ENCODE results near the gene CABP2. TPM values are rescaled to one million over a fixed set of nuclear protein-coding genes. Genes with fewer than 3 reads are reported as not detected.

The CABP2 gene
- total and polyA plus RNA-seq, 2 donors (not counting 1 experiment from before 2014, with no cell fraction given): not detected

DNA sequence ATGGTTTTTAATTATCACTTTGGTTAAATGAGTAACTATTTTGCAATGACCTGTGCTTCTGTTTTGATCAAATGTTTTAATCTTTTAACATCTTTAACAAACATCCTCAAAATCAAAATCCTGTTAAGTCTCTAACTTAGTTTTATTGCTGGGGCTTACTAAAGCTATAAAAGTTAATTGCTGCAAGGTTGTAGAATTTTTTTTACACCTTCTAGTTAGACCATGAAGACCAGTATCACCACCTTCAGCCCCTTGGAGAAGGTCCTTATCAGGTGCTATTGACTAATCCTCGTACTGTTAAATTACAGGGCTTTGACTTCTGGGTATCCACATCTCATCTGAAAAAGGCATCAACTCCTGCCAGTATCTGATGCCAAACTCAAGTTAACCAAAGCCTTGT is 12.3 kb upstream of the CABP2 start:
- Histone ChIP-seq H3K4me3 (replicated peaks in 1 of 4; ENCODE audit: control extremely low read depth in 1 of 4, insufficient read depth in 1 of 4, low read depth in 3 of 4, low read length in 4 of 4) (no peak overlapping the region), H2AFZ (ENCODE audit: low read length) (no peak overlapping the region), H3K9ac (ENCODE audit: insufficient read depth, low read length) (no peak overlapping the region), H3K4me2 (ENCODE audit: extremely low read depth, insufficient read depth, low read length) (no peak overlapping the region), H3K9me3 (ENCODE audit: control insufficient read depth, insufficient read depth, low read depth, low read length) (no peaks in the 10 kb centered on the region), H3K4me1 (ENCODE audit: control insufficient read depth, extremely low read depth, insufficient read depth, low read length) (no peaks in the 10 kb centered on the region), H3K79me2 (ENCODE audit: control insufficient read depth, insufficient read depth, low read length) (no peaks in the 10 kb centered on the region), H3K27ac (ENCODE audit: insufficient read depth, low read length) (no peak overlapping the region), H3K36me3 (ENCODE audit: control insufficient read depth, insufficient read depth, low read length) (no peaks in the 10 kb centered on the region), H3K27me3 (ENCODE audit: control insufficient read depth, insufficient read depth, low read length) (no peaks in the 10 kb centered on the region), H4K20me1 (ENCODE audit: control insufficient read depth, extremely low read depth, insufficient read depth, low read length) (no peaks in the 10 kb centered on the region)
- TF ChIP-seq, protein P1, sequence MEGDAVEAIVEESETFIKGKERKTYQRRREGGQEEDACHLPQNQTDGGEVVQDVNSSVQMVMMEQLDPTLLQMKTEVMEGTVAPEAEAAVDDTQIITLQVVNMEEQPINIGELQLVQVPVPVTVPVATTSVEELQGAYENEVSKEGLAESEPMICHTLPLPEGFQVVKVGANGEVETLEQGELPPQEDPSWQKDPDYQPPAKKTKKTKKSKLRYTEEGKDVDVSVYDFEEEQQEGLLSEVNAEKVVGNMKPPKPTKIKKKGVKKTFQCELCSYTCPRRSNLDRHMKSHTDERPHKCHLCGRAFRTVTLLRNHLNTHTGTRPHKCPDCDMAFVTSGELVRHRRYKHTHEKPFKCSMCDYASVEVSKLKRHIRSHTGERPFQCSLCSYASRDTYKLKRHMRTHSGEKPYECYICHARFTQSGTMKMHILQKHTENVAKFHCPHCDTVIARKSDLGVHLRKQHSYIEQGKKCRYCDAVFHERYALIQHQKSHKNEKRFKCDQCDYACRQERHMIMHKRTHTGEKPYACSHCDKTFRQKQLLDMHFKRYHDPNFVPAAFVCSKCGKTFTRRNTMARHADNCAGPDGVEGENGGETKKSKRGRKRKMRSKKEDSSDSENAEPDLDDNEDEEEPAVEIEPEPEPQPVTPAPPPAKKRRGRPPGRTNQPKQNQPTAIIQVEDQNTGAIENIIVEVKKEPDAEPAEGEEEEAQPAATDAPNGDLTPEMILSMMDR (conservative IDR thresholded peaks at IDR 0.05 in 1 of 2, IDR thresholded peaks at IDR 0.05 in 1 of 2; ENCODE audit: low read depth in 1 of 2, low read length in 2 of 2): no peak
- TF ChIP-seq EZH2 (IDR thresholded peaks at IDR 0.05; ENCODE audit: low read length, missing control alignments): no peak
- no peak for DNase-seq (ENCODE audit: low read depth in 2 of 2)

DNA sequence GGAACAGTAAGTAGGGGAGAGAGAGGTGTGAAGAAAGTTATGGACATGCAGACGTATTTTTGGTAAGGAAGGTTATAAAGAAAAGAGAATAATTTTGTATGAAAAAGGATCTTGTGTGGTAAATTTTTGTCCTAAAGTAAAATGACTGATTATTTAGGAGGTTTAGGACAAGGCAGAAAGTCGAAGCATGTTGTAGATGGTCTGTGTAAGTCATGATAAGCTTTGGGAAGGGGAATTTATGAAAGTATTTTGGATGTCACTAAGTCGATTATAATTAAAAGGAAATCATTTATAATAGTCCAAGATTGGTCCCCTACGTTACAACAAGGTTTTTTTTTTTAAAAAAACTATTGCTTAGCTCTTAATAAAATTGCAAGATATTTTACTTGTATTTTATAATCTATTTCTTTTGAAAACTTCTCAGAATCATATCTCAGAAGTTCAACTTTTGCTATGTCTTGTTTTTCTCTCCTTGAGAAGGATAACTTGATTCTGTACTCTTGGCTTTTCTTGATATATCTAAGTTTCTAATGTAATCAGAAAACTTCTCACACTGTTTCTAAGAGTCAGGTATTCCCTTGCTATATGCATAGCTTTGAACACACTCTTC is 10.9 kb upstream of the CABP2 start:
- no peaks in the 10 kb centered on the region for H3K79me2 ChIP-seq (ENCODE audit: control insufficient read depth, insufficient read depth, low read length)
- no peaks in the 10 kb centered on the region for H3K36me3 ChIP-seq (ENCODE audit: control insufficient read depth, insufficient read depth, low read length)
- no peak for TF ChIP-seq EZH2 (IDR thresholded peaks at IDR 0.05; ENCODE audit: low read length, missing control alignments)
- TF ChIP-seq, protein P1 (conservative IDR thresholded peaks at IDR 0.05 in 1 of 2, IDR thresholded peaks at IDR 0.05 in 1 of 2; ENCODE audit: low read depth in 1 of 2, low read length in 2 of 2): no peak
- H2AFZ ChIP-seq (ENCODE audit: low read length): no peak overlapping the region
- H3K4me2 ChIP-seq (ENCODE audit: extremely low read depth, insufficient read depth, low read length): no peak overlapping the region
- H3K27ac ChIP-seq (ENCODE audit: insufficient read depth, low read length): no peak overlapping the region
- DNase-seq (ENCODE audit: low read depth in 2 of 2): peak in 1 of 2 donors; percentile 11
- H4K20me1 ChIP-seq (ENCODE audit: control insufficient read depth, extremely low read depth, insufficient read depth, low read length): no peaks in the 10 kb centered on the region
- H3K9ac ChIP-seq (ENCODE audit: insufficient read depth, low read length): no peak overlapping the region
- no peaks in the 10 kb centered on the region for H3K9me3 ChIP-seq (ENCODE audit: control insufficient read depth, insufficient read depth, low read depth, low read length)
- H3K4me1 ChIP-seq (ENCODE audit: control insufficient read depth, extremely low read depth, insufficient read depth, low read length): no peaks in the 10 kb centered on the region
- H3K27me3 ChIP-seq (ENCODE audit: control insufficient read depth, insufficient read depth, low read length): no peaks in the 10 kb centered on the region
- no peak overlapping the region for H3K4me3 ChIP-seq (replicated peaks in 1 of 4; ENCODE audit: control extremely low read depth in 1 of 4, insufficient read depth in 1 of 4, low read depth in 3 of 4, low read length in 4 of 4)

DNA sequence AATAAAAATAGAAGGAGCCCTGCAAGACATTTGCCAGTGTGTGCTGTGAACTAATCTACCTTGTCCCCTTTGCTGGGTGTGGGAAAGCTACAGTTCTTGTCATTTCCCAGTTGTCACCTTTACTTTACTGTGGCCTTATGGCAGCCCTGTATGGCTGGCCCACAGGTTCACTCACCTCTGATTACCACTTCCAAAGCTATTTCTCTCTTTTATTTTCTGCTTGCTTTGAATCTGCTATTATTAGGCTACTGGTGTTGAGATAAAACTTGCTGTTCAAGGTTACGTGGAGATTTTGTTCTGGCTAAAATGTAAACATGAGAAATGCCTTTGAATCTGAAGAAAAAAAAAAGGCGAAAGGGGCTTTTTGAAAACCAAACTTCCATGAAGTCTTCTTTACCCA is 9.6 kb upstream of the CABP2 start:
- H2AFZ ChIP-seq (ENCODE audit: low read length): no peak overlapping the region
- H3K4me2 ChIP-seq (ENCODE audit: extremely low read depth, insufficient read depth, low read length): no peak overlapping the region
- H3K27me3 ChIP-seq (ENCODE audit: control insufficient read depth, insufficient read depth, low read length): no peaks in the 10 kb centered on the region

More for the DNA sequence above, 9.6 kb upstream of the CABP2 start:
- Histone ChIP-seq H3K4me1 (ENCODE audit: control insufficient read depth, extremely low read depth, insufficient read depth, low read length) (no peaks in the 10 kb centered on the region), H4K20me1 (ENCODE audit: control insufficient read depth, extremely low read depth, insufficient read depth, low read length) (no peaks in the 10 kb centered on the region), H3K9ac (ENCODE audit: insufficient read depth, low read length) (no peak overlapping the region), H3K79me2 (ENCODE audit: control insufficient read depth, insufficient read depth, low read length) (no peaks in the 10 kb centered on the region), H3K4me3 (replicated peaks in 1 of 4; ENCODE audit: control extremely low read depth in 1 of 4, insufficient read depth in 1 of 4, low read depth in 3 of 4, low read length in 4 of 4) (no peak overlapping the region), H3K9me3 (ENCODE audit: control insufficient read depth, insufficient read depth, low read depth, low read length) (no peaks in the 10 kb centered on the region), H3K36me3 (ENCODE audit: control insufficient read depth, insufficient read depth, low read length) (no peaks in the 10 kb centered on the region), H3K27ac (ENCODE audit: insufficient read depth, low read length) (no peak overlapping the region)
- no peak for DNase-seq (ENCODE audit: low read depth in 2 of 2)
- TF ChIP-seq EZH2 (IDR thresholded peaks at IDR 0.05; ENCODE audit: low read length, missing control alignments): no peak
- TF ChIP-seq, protein P1 (conservative IDR thresholded peaks at IDR 0.05 in 1 of 2, IDR thresholded peaks at IDR 0.05 in 1 of 2; ENCODE audit: low read depth in 1 of 2, low read length in 2 of 2): no peak

All from fibroblast of lung (primary cell).